Esophagus squamous epithelium (tissue), 5 donors: ENCODE data around the gene DENND6B. TPM values are rescaled to one million over a fixed set of nuclear protein-coding genes. Genes with fewer than 3 reads are reported as not detected.

ENCODE experiments used
- DNase-seq: peaks from one replicate; lab custom pipeline; 2025; lab: John Stamatoyannopoulos, UW
- H3K27ac ChIP-seq, 4 donors: fragments of 200-600 bp; sonication (generic); one replicate each; pipeline ENCODE4 v1.5.1; 2016 to 2019; ENCODE audit warnings: mild to moderate bottlenecking in 1 of 4
- H3K27me3 ChIP-seq, 4 donors: fragments of 200-600 bp; sonication (generic); 1 replicate in 3 of 4; 2 replicates in 1 of 4; pipeline versions ENCODE4 v1.5.1 to v1.6.0; 2017 to 2021; ENCODE audit warnings: antibody characterized with exemption in 1 of 4
- H3K36me3 ChIP-seq, 3 donors: fragments of 200-600 bp; sonication (generic); one replicate each; pipeline ENCODE4 v1.5.1; 2016 to 2019
- H3K4me1 ChIP-seq, 3 donors: fragments of 200-600 bp; sonication (generic); one replicate each; pipeline ENCODE4 v1.5.1; 2017 to 2019
- H3K4me3 ChIP-seq, 4 donors: fragments of 200-600 bp; sonication (generic); 1 replicate in 3 of 4; 2 replicates in 1 of 4; pipeline ENCODE4 v1.5.1; 2016 to 2019; ENCODE audit warnings: mild to moderate bottlenecking in 2 of 4, moderate library complexity in 1 of 4
- H3K9me3 ChIP-seq, 3 donors: fragments of 200-600 bp; sonication (generic); one replicate each; pipeline ENCODE4 v1.5.1; 2016 to 2019
- POLR2A ChIP-seq, 4 donors: fragments of 450-650 bp; IDR thresholded peaks; one replicate each; pipeline ENCODE4 v1.6.1; 2017; ENCODE audit warnings: antibody characterized with exemption in 4 of 4, mild to moderate bottlenecking in 4 of 4, moderate library complexity in 3 of 4
- WGBS, 2 donors: methylation state at CpG; one replicate each; pipeline ENCODE4 v1.1.5; 2018; 5-methylcytosine and 5-hydroxymethylcytosine counted together
- intact Hi-C: fragments of 100-400 bp; cut with DNase I; formaldehyde crosslinking; loops from one replicate; pipeline ENCODE4 v1.15.0; 2022
- total RNA-seq, 4 donors: library from RNA; depleted of rRNA; stranded (reverse); fragments of >200 nt; gene quantifications; one replicate each; pipeline ENCODE4 v1.1.0, GENCODE V29; 2016
- TF ChIP-seq, protein P1 (sequence below), 6 experiments: fragments of 450-650 bp in 4 of 6; fragments of 200-600 bp in 2 of 6; sonication (generic) in 2 of 6; IDR thresholded peaks; one replicate each; pipeline ENCODE4 v1.5.1; 2016 to 2019; ENCODE audit warnings: antibody characterized with exemption in 6 of 6, mild to moderate bottlenecking in 4 of 6, moderate library complexity in 4 of 6
- donor health status: DM: yes; HTN: yes; CAD: no.

DENND6B gene
- total RNA-seq, 4 donors from 2014 or later = 0.88 to 3.6 (median 2.9) TPM

DNA sequence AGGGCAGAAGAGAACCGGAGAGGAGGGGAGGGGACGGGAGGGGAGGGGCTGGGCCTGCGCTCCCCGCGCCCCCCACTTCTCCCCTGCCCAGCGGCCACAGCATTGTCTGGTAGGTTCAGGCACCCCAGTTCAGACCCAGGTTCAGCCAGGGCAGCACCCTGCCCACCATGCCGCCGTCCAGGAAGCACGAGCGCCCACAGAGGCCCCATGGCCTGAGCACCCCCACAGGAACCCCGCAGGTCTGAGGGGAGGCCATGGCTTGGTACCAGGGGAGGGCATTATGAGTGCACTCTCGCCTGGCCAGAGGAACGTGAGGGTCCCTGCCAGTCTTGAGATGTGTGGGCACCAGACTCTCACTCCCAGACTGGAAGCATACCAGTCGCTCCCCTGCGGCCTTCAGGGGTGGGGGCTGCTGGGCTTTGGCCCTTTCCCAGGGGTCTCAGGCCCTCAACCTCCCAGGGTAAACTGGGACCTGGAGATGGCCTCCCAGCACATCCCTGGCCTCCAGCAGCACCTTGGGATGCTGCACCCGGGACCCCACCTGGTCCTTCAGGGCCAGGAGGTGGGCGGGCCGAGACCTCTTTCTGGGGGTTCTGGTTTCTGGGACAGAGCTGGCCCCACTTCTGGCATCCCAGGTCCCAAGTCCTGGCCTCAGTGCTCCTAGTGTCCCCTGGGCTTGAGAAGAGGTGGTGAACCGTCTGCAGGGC is 18.8 kb downstream of the DENND6B start:
- H3K4me1 ChIP-seq = peaks cover 33 to 59% (median 42%) of the 10 kb centered on the region in 3 donors
- no peaks in the 10 kb centered on the region for H3K9me3 ChIP-seq
- H3K27ac ChIP-seq = peak overlapping the region; percentile 81 to 94 (median 88)
- no peak for DNase-seq
- no peaks in the 10 kb centered on the region for H3K27me3 ChIP-seq
- WGBS, 2 donors = 13 to 38% methylated on average over 8 to 12 of the region's 19 CpGs
- no peaks in the 10 kb centered on the region for H3K36me3 ChIP-seq
- intact Hi-C loops = no loop called here
- TF ChIP-seq, protein P1, sequence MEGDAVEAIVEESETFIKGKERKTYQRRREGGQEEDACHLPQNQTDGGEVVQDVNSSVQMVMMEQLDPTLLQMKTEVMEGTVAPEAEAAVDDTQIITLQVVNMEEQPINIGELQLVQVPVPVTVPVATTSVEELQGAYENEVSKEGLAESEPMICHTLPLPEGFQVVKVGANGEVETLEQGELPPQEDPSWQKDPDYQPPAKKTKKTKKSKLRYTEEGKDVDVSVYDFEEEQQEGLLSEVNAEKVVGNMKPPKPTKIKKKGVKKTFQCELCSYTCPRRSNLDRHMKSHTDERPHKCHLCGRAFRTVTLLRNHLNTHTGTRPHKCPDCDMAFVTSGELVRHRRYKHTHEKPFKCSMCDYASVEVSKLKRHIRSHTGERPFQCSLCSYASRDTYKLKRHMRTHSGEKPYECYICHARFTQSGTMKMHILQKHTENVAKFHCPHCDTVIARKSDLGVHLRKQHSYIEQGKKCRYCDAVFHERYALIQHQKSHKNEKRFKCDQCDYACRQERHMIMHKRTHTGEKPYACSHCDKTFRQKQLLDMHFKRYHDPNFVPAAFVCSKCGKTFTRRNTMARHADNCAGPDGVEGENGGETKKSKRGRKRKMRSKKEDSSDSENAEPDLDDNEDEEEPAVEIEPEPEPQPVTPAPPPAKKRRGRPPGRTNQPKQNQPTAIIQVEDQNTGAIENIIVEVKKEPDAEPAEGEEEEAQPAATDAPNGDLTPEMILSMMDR (IDR thresholded peaks at IDR 0.05) = no peak
- no peak for TF ChIP-seq POLR2A (IDR thresholded peaks at IDR 0.05)
- H3K4me3 ChIP-seq = peak overlapping the region in 2 of 4 donors; percentile 2 to 96

DNA sequence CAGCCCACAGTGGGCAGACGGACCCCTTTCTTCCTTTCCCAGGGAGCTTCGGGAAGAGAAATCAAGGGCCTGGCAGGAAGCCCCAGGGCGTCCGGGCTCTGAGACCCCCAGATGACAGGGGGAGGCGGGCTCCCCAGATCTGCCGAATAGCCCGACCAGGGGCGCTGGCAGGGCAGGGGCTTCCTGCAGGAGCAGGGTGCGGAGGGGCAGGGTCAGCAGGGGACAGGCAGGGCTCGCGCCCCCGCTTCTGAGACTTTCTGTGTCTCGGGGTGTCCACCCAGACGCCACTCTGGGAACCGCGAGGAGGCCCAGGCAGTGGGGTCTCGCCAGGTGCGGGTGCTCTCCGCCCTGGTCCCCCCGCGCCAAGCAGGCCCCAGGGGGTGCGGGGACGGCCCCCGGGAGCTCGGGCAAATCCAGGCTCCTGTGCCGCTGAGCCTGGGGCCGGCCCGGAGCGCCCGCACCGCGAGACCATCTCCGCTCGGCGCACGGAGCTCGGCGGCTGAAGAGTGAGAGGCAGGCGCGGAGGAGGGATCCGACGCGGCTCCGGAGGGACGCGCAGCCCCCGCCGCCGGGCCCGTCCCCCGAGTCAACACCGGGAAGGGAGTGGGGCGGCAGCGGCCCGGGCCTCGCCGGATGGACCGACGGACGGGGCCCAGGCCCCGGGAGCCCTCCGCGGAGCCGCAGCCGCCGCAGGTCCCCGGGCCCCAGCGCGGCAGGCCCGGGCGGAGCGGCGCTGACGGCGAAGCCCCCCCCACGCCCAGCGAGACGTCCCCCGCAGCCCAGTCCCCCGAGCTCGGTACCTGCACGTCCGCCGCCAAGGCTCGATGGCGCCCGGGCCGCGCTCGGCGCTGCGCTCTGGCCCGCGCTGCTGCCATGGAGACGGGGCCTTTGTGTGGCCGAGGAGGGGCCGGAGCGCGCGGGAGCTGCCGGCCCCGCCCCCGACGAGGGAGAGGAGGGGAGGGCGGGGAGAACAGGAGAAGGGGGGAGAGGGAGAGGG is 19.8 kb downstream of the DENND6B start, which contains the start of gene PLXNB2:
Gene PLXNB2, minus strand, starts transcription at position 894 of the 997 bp plus-strand sequence. CDS start 17,062 bp downstream, outside the sequence.
- H3K36me3 ChIP-seq = no peaks in the 10 kb centered on the region
- no CpG with 5 or more reads among the region's 105 CpGs for WGBS, 2 donors
- TF ChIP-seq, protein P1 (IDR thresholded peaks at IDR 0.05) = peak in 2 of 6 experiments; percentile 5 to 8
- TF ChIP-seq POLR2A (IDR thresholded peaks at IDR 0.05) = peak in 2 of 4 donors; percentile 19 to 62
- no peak for DNase-seq
- H3K4me1 ChIP-seq = peaks cover 43 to 69% (median 52%) of the 10 kb centered on the region in 3 donors
- peak within 1 kb of the TSS; percentile 61 to 96 (median 92) for H3K4me3 ChIP-seq
- H3K27ac ChIP-seq = peak within 1 kb of the TSS; percentile 94 to 97 (median 96)
- no peaks in the 10 kb centered on the region for H3K9me3 ChIP-seq
- H3K27me3 ChIP-seq = no peaks in the 10 kb centered on the region
- intact Hi-C loops = no loop called here

DNA sequence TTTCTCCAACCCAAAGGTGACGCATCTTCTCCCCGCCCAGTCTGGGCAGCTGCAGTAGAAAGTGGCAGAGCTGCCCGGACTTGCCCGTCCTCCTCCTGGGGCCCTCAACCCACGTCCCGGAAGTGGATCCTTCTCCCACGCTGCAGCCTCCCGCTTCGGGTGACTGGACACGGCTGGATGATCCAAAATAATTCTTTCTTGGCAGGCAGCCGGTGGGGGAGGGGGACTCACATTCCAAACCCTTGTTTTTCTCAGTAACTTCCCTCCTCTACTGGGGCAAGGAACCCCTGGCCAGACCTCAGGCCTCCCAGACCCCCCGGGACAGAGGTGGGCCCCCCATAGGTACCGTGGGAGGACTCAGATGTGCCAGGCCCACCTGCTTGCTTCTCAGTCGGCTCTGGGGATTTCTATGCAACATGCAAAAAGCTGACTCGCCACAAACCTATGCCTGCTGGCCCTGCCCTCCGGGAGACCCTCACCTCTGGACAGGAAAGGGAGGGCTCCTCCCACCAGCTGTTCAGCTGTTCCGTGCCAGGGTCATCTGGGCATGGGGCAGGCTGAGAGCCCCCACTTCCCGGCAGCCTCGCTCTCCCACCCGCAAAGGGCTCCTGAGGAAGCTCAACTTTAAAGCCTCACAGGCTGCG is 20.8 kb downstream of the DENND6B start:
- WGBS, 2 donors = 9% methylated on average over 14 of the region's 21 CpGs; no CpG with 5 or more reads in 1 of the 2 donors
- intact Hi-C loops = no loop called here

DNA sequence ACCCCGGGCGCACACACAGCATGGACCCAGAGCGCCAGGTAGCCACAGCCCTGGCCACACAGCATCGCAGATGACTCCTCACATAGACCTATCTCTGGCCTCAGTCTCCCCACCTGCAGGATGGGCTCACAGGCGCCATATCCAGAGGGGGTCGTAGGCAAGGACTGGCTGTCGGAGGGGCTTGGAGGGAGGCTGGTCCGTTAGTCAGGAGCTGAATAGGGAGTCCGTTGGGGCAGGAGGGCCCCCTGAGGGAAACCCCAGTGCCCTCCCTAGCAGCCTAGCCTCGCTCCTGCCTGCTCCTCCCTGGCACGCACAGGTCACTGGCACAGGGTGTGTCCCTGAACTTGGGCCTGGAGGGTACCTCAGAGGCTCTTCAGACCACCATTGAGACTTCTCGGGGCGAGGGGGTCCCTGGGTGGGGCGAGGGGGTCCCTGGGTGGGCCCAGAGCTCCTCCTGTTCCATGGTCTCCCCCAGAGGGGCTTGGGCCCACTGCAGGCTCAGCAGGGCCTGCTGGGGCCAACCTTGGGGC is 21.4 kb downstream of the DENND6B start:
- no peaks in the 10 kb centered on the region for H3K27me3 ChIP-seq
- no peak for DNase-seq
- peak overlapping the region; percentile 94 to 97 (median 96) for H3K27ac ChIP-seq
- TF ChIP-seq, protein P1 (IDR thresholded peaks at IDR 0.05) = no peak
- no peak for TF ChIP-seq POLR2A (IDR thresholded peaks at IDR 0.05)
- peaks cover 59 to 85% (median 68%) of the 10 kb centered on the region in 3 donors for H3K4me1 ChIP-seq
- no peaks in the 10 kb centered on the region for H3K9me3 ChIP-seq
- peak overlapping the region; percentile 61 to 96 (median 92) for H3K4me3 ChIP-seq
- no peaks in the 10 kb centered on the region for H3K36me3 ChIP-seq
- intact Hi-C loops = no loop called here
- 53% methylated on average over 3 of the region's 14 CpGs; no CpG with 5 or more reads in 1 of the 2 donors for WGBS, 2 donors

More for the DNA sequence above, 20.8 kb downstream of the DENND6B start:
- no peaks in the 10 kb centered on the region for H3K27me3 ChIP-seq
- no peak for DNase-seq
- no peaks in the 10 kb centered on the region for H3K9me3 ChIP-seq
- peak overlapping the region; percentile 94 to 97 (median 96) for H3K27ac ChIP-seq
- no peaks in the 10 kb centered on the region for H3K36me3 ChIP-seq
- H3K4me1 ChIP-seq = peaks cover 53 to 79% (median 62%) of the 10 kb centered on the region in 3 donors
- TF ChIP-seq, protein P1 (IDR thresholded peaks at IDR 0.05) = no peak
- H3K4me3 ChIP-seq = peak overlapping the region; percentile 61 to 96 (median 92)
